Measurements from ENCODE around the gene COA8. TPM values are rescaled to one million over a fixed set of nuclear protein-coding genes. Genes with fewer than 3 reads are reported as not detected.

Gene COA8
- total and polyA plus RNA-seq, 10 of the 15 experiments (the other 5 are each of a cell fraction or from before 2014, with no cell fraction given) = 6.1 to 69.5 (median 25.8) TPM

- no peak for FAIRE-seq
- in situ Hi-C loops (cut with MboI) = loop anchor here (5.0 kb wide), 1 partner anchor 40 kb away; no protein-coding TSS in a partner anchor
- no peak for TF ChIP-seq EZH2 (IDR thresholded peaks at IDR 0.05; ENCODE audit: borderline replicate concordance, control insufficient read depth, low read depth, low read length)
- no peak for TF ChIP-seq SMARCA5 (IDR thresholded peaks at IDR 0.05)
- no peak for TF ChIP-seq ZBTB33 (IDR thresholded peaks at IDR 0.05)
- TF ChIP-seq USF2 (IDR thresholded peaks at IDR 0.05; ENCODE audit: borderline replicate concordance, low read depth, low read length) = no peak
- no peak for TF ChIP-seq FOXM1 (IDR thresholded peaks at IDR 0.05; ENCODE audit: low read depth, low read length)
- no peak for TF ChIP-seq BCL11A (IDR thresholded peaks at IDR 0.05; ENCODE audit: low read depth, low read length)
- no peak for TF ChIP-seq CEBPZ (IDR thresholded peaks at IDR 0.05; ENCODE audit: low read depth, low read length)
- no peak for TF ChIP-seq E4F1 (IDR thresholded peaks at IDR 0.05; ENCODE audit: borderline replicate concordance, partially characterized antibody)
- no peak for TF ChIP-seq DPF2 (IDR thresholded peaks at IDR 0.05)
- no peak for TF ChIP-seq HCFC1 (IDR thresholded peaks at IDR 0.05; ENCODE audit: low read length)
- no peak for TF ChIP-seq KLF5 (IDR thresholded peaks at IDR 0.05; ENCODE audit: partially characterized antibody)
- no peak for TF ChIP-seq E2F8 (IDR thresholded peaks at IDR 0.05; ENCODE audit: low read depth, partially characterized antibody)
Measured at GRCh38 chr14:103517174-103517566, 45.6 kb upstream of the COA8 start.

More at GRCh38 chr14:103517174-103517566, 45.6 kb upstream of the COA8 start:
- H3K9me3 ChIP-seq (replicated peaks; ENCODE audit: control insufficient read depth, insufficient read depth, low read length) = no peaks in the 10 kb centered on the region
- H3K36me3 ChIP-seq (ENCODE audit: control insufficient read depth in 2 of 2, insufficient read depth in 2 of 2, low read length in 1 of 2) = no peaks in the 10 kb centered on the region; a peak in 1 of 4 replicates
- H3K27me3 ChIP-seq (replicated peaks in 1 of 2; ENCODE audit: control insufficient read depth in 2 of 2, insufficient read depth in 2 of 2, low read length in 1 of 2) = peaks cover 0 to 1% of the 10 kb centered on the region in 2 experiments; a peak in 1 of 4 replicates
- no peaks in the 10 kb centered on the region for H4K20me1 ChIP-seq (ENCODE audit: control insufficient read depth, insufficient read depth)
- intact Hi-C loops (cut with micrococcal nuclease; ENCODE audit: unreplicated experiment) = no loop called here
- BruUV-seq (replicated peaks) = no TSS peak
- RAD21 ChIA-PET (ENCODE audit: unreplicated experiment) = interaction anchor here (0.9 kb wide), 1 partner anchor 30 kb away, joined by 3 read pairs; no protein-coding TSS in a partner anchor
- WGBS (ENCODE audit: insufficient coverage, insufficient replicate concordance, low lambda C conversion rate, missing lambda C conversion rate) = 71% methylated on average over 10 of the region's 10 CpGs
- no peak for DNase-seq (ENCODE audit: low read depth, low spot score)
- no peak overlapping the region for H3K9ac ChIP-seq (ENCODE audit: control insufficient read depth, insufficient read depth, low read length)
- no peak overlapping the region for H3K27ac ChIP-seq (ENCODE audit: control insufficient read depth, insufficient read depth)
- no peaks in the 10 kb centered on the region for H3K79me2 ChIP-seq (ENCODE audit: control insufficient read depth, insufficient read depth, low read length)
- peaks cover 24% of the 10 kb centered on the region for H3K4me1 ChIP-seq (ENCODE audit: control insufficient read depth, insufficient read depth, low read length)
- H3K4me3 ChIP-seq = no peak overlapping the region
- no peak overlapping the region for H2AFZ ChIP-seq (ENCODE audit: control insufficient read depth, low read depth, low read length)
- POLR2A ChIA-PET = no interaction called here
- no peak for ATAC-seq
- CTCF ChIA-PET = interaction anchor here (1.2 to 6.5 kb wide), 4 partner anchors 12 to 79 kb away, joined by 3 to 53 read pairs (median 22); partner anchors contain the start of gene TRMT61A
- no peak overlapping the region for H3K4me2 ChIP-seq (ENCODE audit: control insufficient read depth, insufficient read depth)
- SMC1A ChIA-PET (ENCODE audit: uncharacterized antibody, unreplicated experiment) = interaction anchor here (3.0 kb wide), 1 partner anchor 11 kb away, joined by 11 read pairs; the partner anchor contains the start of gene TRMT61A
